Neuronal stem cell (in vitro differentiated cells): ENCODE results near the gene FSTL4.

Source experiments
- DNase-seq: peaks from one replicate; pipeline ENCODE4 v3.0.0-alpha.2; 2013; ENCODE audit warnings: low spot score
- H2AFZ ChIP-seq: one replicate; pipeline ENCODE4 v1.6.1; 2013; ENCODE audit warnings: mild to moderate bottlenecking, low read length, inconsistent platforms
- H2AK5ac ChIP-seq: 2 replicates; pipeline ENCODE4 v1.6.1; 2013; ENCODE audit warnings: low read depth, mild to moderate bottlenecking, inconsistent platforms, low read length, moderate library complexity, mixed read lengths
- H2BK120ac ChIP-seq: 2 replicates; pipeline ENCODE4 v1.6.1; 2013; ENCODE audit warnings: low read depth, mild to moderate bottlenecking, inconsistent platforms, low read length, moderate library complexity, mixed read lengths
- H2BK12ac ChIP-seq: one replicate; pipeline ENCODE4 v1.6.1; 2013; ENCODE audit warnings: low read length, inconsistent platforms
- H2BK15ac ChIP-seq: 2 replicates; pipeline ENCODE4 v1.6.1; 2013; ENCODE audit warnings: mild to moderate bottlenecking, low read length, inconsistent platforms, mixed read lengths
- H2BK5ac ChIP-seq: one replicate; pipeline ENCODE4 v1.6.1; 2013; ENCODE audit warnings: inconsistent platforms, mild to moderate bottlenecking, low read length, moderate library complexity
- H3K14ac ChIP-seq: one replicate; pipeline ENCODE4 v1.6.1; 2013; ENCODE audit warnings: low read length, inconsistent platforms
- H3K18ac ChIP-seq: 2 replicates; pipeline ENCODE4 v1.6.1; 2013; ENCODE audit warnings: low read length, inconsistent platforms
- H3K23ac ChIP-seq: 2 replicates; pipeline ENCODE4 v1.6.1; 2013; ENCODE audit warnings: low read depth, mild to moderate bottlenecking, mixed read lengths, low read length, inconsistent platforms; ENCODE audit not compliant: poor library complexity
- H3K27ac ChIP-seq: replicated peaks from 3 replicates; pipeline ENCODE4 v1.5.1; 2013; ENCODE audit warnings: low read length, inconsistent platforms
- H3K27me3 ChIP-seq, 3 experiments: 2 replicates each; pipeline ENCODE4 v1.6.1; 2013; ENCODE audit warnings: low read length in 3 of 3, mild to moderate bottlenecking in 2 of 3, inconsistent platforms in 1 of 3, low read depth in 1 of 3, mixed read lengths in 1 of 3, moderate library complexity in 1 of 3; ENCODE audit not compliant: control insufficient read depth in 3 of 3, insufficient read depth in 3 of 3
- H3K36me3 ChIP-seq, 2 donors: replicated peaks in 1 of 2; 2 replicates each; pipeline ENCODE4 v1.6.1; 2013; ENCODE audit warnings: low read length in 2 of 2; ENCODE audit not compliant: control insufficient read depth in 2 of 2, insufficient read depth in 2 of 2
- H3K4ac ChIP-seq: 2 replicates; pipeline ENCODE4 v1.6.1; 2013; ENCODE audit warnings: inconsistent platforms, mild to moderate bottlenecking, low read length, moderate library complexity
- H3K4me1 ChIP-seq, 2 donors: 1 replicate in 1 of 2; 2 replicates in 1 of 2; pipeline ENCODE4 v1.6.1; 2013; ENCODE audit warnings: low read length in 2 of 2, low read depth in 1 of 2; ENCODE audit not compliant: control insufficient read depth in 2 of 2, insufficient read depth in 1 of 2
- H3K4me2 ChIP-seq: one replicate; pipeline ENCODE4 v1.6.1; 2013; ENCODE audit warnings: mild to moderate bottlenecking, low read length, inconsistent platforms; ENCODE audit not compliant: insufficient read depth, poor library complexity, severe bottlenecking
- H3K4me3 ChIP-seq, 2 donors: 2 replicates each; pipeline ENCODE4 v1.5.1; 2013; ENCODE audit warnings: low read length in 2 of 2, mild to moderate bottlenecking in 2 of 2, inconsistent platforms in 1 of 2, moderate library complexity in 1 of 2
- H3K79me1 ChIP-seq: one replicate; pipeline ENCODE4 v1.6.1; 2013; ENCODE audit warnings: low read depth, mild to moderate bottlenecking, inconsistent platforms, low read length, moderate library complexity
- H3K9ac ChIP-seq: one replicate; pipeline ENCODE4 v1.6.1; 2013; ENCODE audit warnings: mild to moderate bottlenecking, low read depth, low read length, inconsistent platforms; ENCODE audit not compliant: poor library complexity
- H3K9me3 ChIP-seq, 2 donors: replicated peaks in 1 of 2; 2 replicates each; pipeline versions ENCODE3 to v1.6.1; 2013; ENCODE audit warnings: low read length in 2 of 2, mild to moderate bottlenecking in 2 of 2, inconsistent platforms in 1 of 2, low read depth in 1 of 2, mixed read lengths in 1 of 2, moderate library complexity in 1 of 2; ENCODE audit not compliant: control insufficient read depth in 2 of 2, insufficient read depth in 1 of 2
- H4K8ac ChIP-seq: one replicate; pipeline ENCODE4 v1.6.1; 2013; ENCODE audit warnings: low read depth, mild to moderate bottlenecking, inconsistent platforms, low read length, moderate library complexity
- H4K91ac ChIP-seq: one replicate; pipeline ENCODE4 v1.6.1; 2013; ENCODE audit warnings: low read length, low read depth, mild to moderate bottlenecking, inconsistent platforms; ENCODE audit not compliant: poor library complexity
- WGBS, 2 donors: extraction: QIAGEN DNeasy Blood & Tissue Kit; methylation state at CpG; one replicate each; pipeline ENCODE4 v1.1.7; 2013; ENCODE audit warnings: missing lambda C conversion rate in 2 of 2, mixed read lengths in 1 of 2; ENCODE audit not compliant: insufficient read length in 2 of 2, insufficient replicate concordance in 1 of 2; ENCODE audit errors: extremely low coverage in 2 of 2; 5-methylcytosine and 5-hydroxymethylcytosine counted together

Gene FSTL4

GRCh38 chr5:133412661-133413060 lies 199.7 kb downstream of the FSTL4 start:
- no peak overlapping the region for H3K18ac ChIP-seq
- H3K4ac ChIP-seq, result no peak overlapping the region
- no peak overlapping the region for H2BK15ac ChIP-seq
- H2BK12ac ChIP-seq, result no peak overlapping the region
- H3K4me1 ChIP-seq, result no peaks in the 10 kb centered on the region
- H2AK5ac ChIP-seq, result no peak overlapping the region
- H3K4me2 ChIP-seq, result no peak overlapping the region
- no CpG with 5 or more reads among the region's 2 CpGs for WGBS, 2 donors
- H3K4me3 ChIP-seq, result no peak overlapping the region
- no peak overlapping the region for H3K27ac ChIP-seq
- H3K9me3 ChIP-seq, result no peaks in the 10 kb centered on the region
- H3K14ac ChIP-seq, result no peak overlapping the region
- no peak overlapping the region for H2BK5ac ChIP-seq
- H3K36me3 ChIP-seq, result no peaks in the 10 kb centered on the region
- H2AFZ ChIP-seq, result no peak overlapping the region
- peaks cover 0 to 6% (median 0%) of the 10 kb centered on the region in 3 experiments for H3K27me3 ChIP-seq
- no peak overlapping the region for H3K9ac ChIP-seq
- no peak overlapping the region for H2BK120ac ChIP-seq
- no peak for DNase-seq
- no peaks in the 10 kb centered on the region for H3K79me1 ChIP-seq
- no peak overlapping the region for H4K91ac ChIP-seq
- no peak overlapping the region for H3K23ac ChIP-seq
- no peak overlapping the region for H4K8ac ChIP-seq

- WGBS, 2 donors, result no CpG with 5 or more reads among the region's 12 CpGs
- peaks cover 0 to 6% (median 0%) of the 10 kb centered on the region in 3 experiments for H3K27me3 ChIP-seq
- no peak overlapping the region for H2AK5ac ChIP-seq
- H2BK5ac ChIP-seq, result no peak overlapping the region
- no peaks in the 10 kb centered on the region for H3K36me3 ChIP-seq
- H3K27ac ChIP-seq, result no peak overlapping the region
- H3K9me3 ChIP-seq, result no peaks in the 10 kb centered on the region
- H3K4me1 ChIP-seq, result no peaks in the 10 kb centered on the region
- H3K4ac ChIP-seq, result no peak overlapping the region
- no peak overlapping the region for H3K9ac ChIP-seq
- no peak overlapping the region for H2BK15ac ChIP-seq
- H4K8ac ChIP-seq, result no peak overlapping the region
- no peaks in the 10 kb centered on the region for H3K79me1 ChIP-seq
- H3K14ac ChIP-seq, result no peak overlapping the region
- no peak overlapping the region for H4K91ac ChIP-seq
- no peak overlapping the region for H3K4me3 ChIP-seq
- H3K23ac ChIP-seq, result no peak overlapping the region
- no peak overlapping the region for H2AFZ ChIP-seq
- H3K4me2 ChIP-seq, result no peak overlapping the region
- no peak for DNase-seq
- peak overlapping the region; percentile 39 for H3K18ac ChIP-seq
- no peak overlapping the region for H2BK120ac ChIP-seq
- H2BK12ac ChIP-seq, result no peak overlapping the region
Observed at GRCh38 chr5:133410335-133410828, 202.0 kb downstream of the FSTL4 start.

GRCh38 chr5:133409210-133409674 lies 203.1 kb downstream of the FSTL4 start:
- H2BK15ac ChIP-seq, result no peak overlapping the region
- no peak overlapping the region for H2AFZ ChIP-seq
- no peak overlapping the region for H4K8ac ChIP-seq
- H3K14ac ChIP-seq, result no peak overlapping the region
- no peaks in the 10 kb centered on the region for H3K9me3 ChIP-seq
- H3K4me1 ChIP-seq, result no peaks in the 10 kb centered on the region
- H2BK120ac ChIP-seq, result no peak overlapping the region
- H2BK12ac ChIP-seq, result no peak overlapping the region
- H2BK5ac ChIP-seq, result no peak overlapping the region
- WGBS, 2 donors, result no CpG with 5 or more reads among the region's 6 CpGs
- H3K79me1 ChIP-seq, result no peaks in the 10 kb centered on the region
- no peak overlapping the region for H3K9ac ChIP-seq
- H4K91ac ChIP-seq, result no peak overlapping the region
- H3K4me2 ChIP-seq, result no peak overlapping the region
- no peaks in the 10 kb centered on the region for H3K36me3 ChIP-seq
- H2AK5ac ChIP-seq, result peak overlapping the region; percentile 11
- no peak overlapping the region for H3K4ac ChIP-seq
- H3K4me3 ChIP-seq, result no peak overlapping the region
- H3K23ac ChIP-seq, result no peak overlapping the region
- peaks cover 0 to 6% (median 0%) of the 10 kb centered on the region in 3 experiments for H3K27me3 ChIP-seq
- no peak for DNase-seq
- H3K18ac ChIP-seq, result peak overlapping the region; percentile 79
- no peak overlapping the region for H3K27ac ChIP-seq

- Histone ChIP-seq H3K27ac (no peak overlapping the region), H3K36me3 (no peaks in the 10 kb centered on the region), H2AK5ac (no peak overlapping the region), H2AFZ (no peak overlapping the region), H3K9me3 (no peaks in the 10 kb centered on the region), H3K27me3 (peaks cover 0 to 6% (median 0%) of the 10 kb centered on the region in 3 experiments), H4K91ac (no peak overlapping the region), H3K4me2 (no peak overlapping the region), H3K18ac (no peak overlapping the region), H2BK15ac (no peak overlapping the region), H3K9ac (no peak overlapping the region), H3K14ac (no peak overlapping the region), H3K23ac (no peak overlapping the region), H4K8ac (no peak overlapping the region), H3K4me1 (no peaks in the 10 kb centered on the region), H2BK12ac (no peak overlapping the region), H3K4me3 (no peak overlapping the region), H2BK120ac (no peak overlapping the region), H3K4ac (no peak overlapping the region), H3K79me1 (no peaks in the 10 kb centered on the region), H2BK5ac (no peak overlapping the region)
- no peak for DNase-seq
- no CpG with 5 or more reads among the region's 8 CpGs for WGBS, 2 donors
Observed at GRCh38 chr5:133408322-133408721, 204.0 kb downstream of the FSTL4 start.
